IMR-90 (cell line): ENCODE measurements around the gene GBA2. TPM values are rescaled to one million over a fixed set of nuclear protein-coding genes. Genes with fewer than 3 reads are reported as not detected.

Experiments used
- ATAC-seq: fragments of 200-7000 bp; cut with Tn5 transposase; 2 replicates; pipeline ENCODE4 v1.9.1; 2020; ENCODE audit warnings: low read depth, mild to moderate bottlenecking, moderate library complexity
- BruUV-seq: library from RNA; stranded (reverse); fragments of 400-500 nt; replicated peaks from 2 replicates; lab custom pipeline; 2021; lab: Mats Ljungman, UMichigan
- CTCF ChIA-PET: fragments of 300-600 bp; formaldehyde crosslinking; extraction: SDS; loops from one replicate; lab custom pipeline; 2021; ENCODE audit warnings: antibody characterized with exemption; lab: Yijun Ruan, JAX
- POLR2A ChIA-PET: fragments of 300-600 bp; sonication (Branson Sonifier 250); formaldehyde crosslinking; loops from one replicate; lab custom pipeline; 2022; ENCODE audit warnings: antibody characterized with exemption; ENCODE audit not compliant: unreplicated experiment; lab: Charles Lee
- DNase-seq: peaks from one replicate; pipeline ENCODE4 v3.0.0; 2013
- H2AFZ ChIP-seq: replicated peaks from 2 replicates; pipeline ENCODE3; 2013; ENCODE audit warnings: low read length, mild to moderate bottlenecking; ENCODE audit not compliant: poor library complexity
- H2AK5ac ChIP-seq: 2 replicates; pipeline ENCODE4 v1.6.1; 2013; ENCODE audit warnings: low read depth, low read length, inconsistent platforms
- H2AK9ac ChIP-seq: replicated peaks from 2 replicates; pipeline ENCODE3; 2013; ENCODE audit warnings: mild to moderate bottlenecking, low read depth, low read length, moderate library complexity; ENCODE audit not compliant: poor library complexity
- H2BK120ac ChIP-seq: 2 replicates; pipeline ENCODE4 v1.6.1; 2013; ENCODE audit warnings: low read depth, low read length, inconsistent platforms
- H2BK15ac ChIP-seq: 3 replicates; pipeline ENCODE4 v1.6.1; 2013; ENCODE audit warnings: low read depth, low read length, inconsistent platforms
- H2BK20ac ChIP-seq: 2 replicates; pipeline ENCODE4 v1.6.1; 2013; ENCODE audit warnings: low read depth, mild to moderate bottlenecking, inconsistent platforms, low read length, moderate library complexity
- H2BK5ac ChIP-seq: 2 replicates; pipeline ENCODE4 v1.6.1; 2013; ENCODE audit warnings: mild to moderate bottlenecking, low read depth, low read length, inconsistent platforms; ENCODE audit not compliant: poor library complexity, severe bottlenecking
- H3K14ac ChIP-seq: replicated peaks from 2 replicates; pipeline ENCODE4 v1.6.1; 2013; ENCODE audit warnings: low read depth, low read length, inconsistent platforms
- H3K18ac ChIP-seq: 2 replicates; pipeline ENCODE4 v1.6.1; 2013; ENCODE audit warnings: low read depth, low read length, control low read depth
- H3K23ac ChIP-seq: 2 replicates; pipeline ENCODE4 v1.6.1; 2013; ENCODE audit warnings: low read depth, low read length, inconsistent platforms
- H3K27ac ChIP-seq: 2 replicates; pipeline ENCODE4 v1.5.1; 2013; ENCODE audit warnings: mild to moderate bottlenecking, control low read depth, low read length; ENCODE audit not compliant: insufficient read depth
- H3K27me3 ChIP-seq: 2 replicates; pipeline ENCODE4 v1.6.1; 2013; ENCODE audit warnings: low read length; ENCODE audit not compliant: control insufficient read depth, insufficient read depth
- H3K36me3 ChIP-seq: 2 replicates; pipeline ENCODE4 v1.6.1; 2013; ENCODE audit warnings: low read length, mixed read lengths; ENCODE audit not compliant: control insufficient read depth, insufficient read depth
- H3K4ac ChIP-seq: 2 replicates; pipeline ENCODE4 v1.6.1; 2013; ENCODE audit warnings: low read depth, low read length, inconsistent platforms
- H3K4me1 ChIP-seq: 2 replicates; pipeline ENCODE4 v1.6.1; 2013; ENCODE audit warnings: low read length, mixed read lengths; ENCODE audit not compliant: control insufficient read depth, insufficient read depth
- H3K4me2 ChIP-seq: 2 replicates; pipeline ENCODE4 v1.6.1; 2013; ENCODE audit warnings: low read depth, mild to moderate bottlenecking, control low read depth, low read length, moderate library complexity
- H3K4me3 ChIP-seq: 2 replicates; pipeline ENCODE4 v1.5.1; 2013; ENCODE audit warnings: low read depth, mild to moderate bottlenecking, control low read depth, low read length, moderate library complexity; ENCODE audit not compliant: insufficient read depth
- H3K56ac ChIP-seq: 2 replicates; pipeline ENCODE4 v1.6.1; 2013; ENCODE audit warnings: low read length, inconsistent platforms; ENCODE audit not compliant: insufficient read depth; ENCODE audit errors: extremely low read depth
- H3K79me1 ChIP-seq, 2 experiments: 2 replicates each; pipeline ENCODE4 v1.6.1; 2013; ENCODE audit warnings: low read length in 2 of 2, inconsistent platforms in 1 of 2, low read depth in 1 of 2
- H3K9ac ChIP-seq: 2 replicates; pipeline ENCODE4 v1.6.1; 2013; ENCODE audit warnings: low read depth, low read length, control low read depth
- H3K9me1 ChIP-seq: 2 replicates; pipeline ENCODE4 v1.6.1; 2013; ENCODE audit warnings: low read length, inconsistent platforms; ENCODE audit not compliant: insufficient read depth
- H3K9me3 ChIP-seq: 2 replicates; pipeline ENCODE4 v1.6.1; 2013; ENCODE audit warnings: low read length; ENCODE audit not compliant: control insufficient read depth, insufficient read depth
- H4K20me1 ChIP-seq: 2 replicates; pipeline ENCODE4 v1.6.1; 2013; ENCODE audit warnings: low read length, inconsistent platforms; ENCODE audit not compliant: insufficient read depth
- H4K5ac ChIP-seq: 2 replicates; pipeline ENCODE4 v1.6.1; 2013; ENCODE audit warnings: mild to moderate bottlenecking, low read depth, low read length, control low read depth
- H4K8ac ChIP-seq, 2 experiments: 2 replicates each; pipeline ENCODE4 v1.6.1; 2013; ENCODE audit warnings: low read depth in 2 of 2, low read length in 2 of 2, control low read depth in 1 of 2, inconsistent platforms in 1 of 2
- H4K91ac ChIP-seq: 2 replicates; pipeline ENCODE4 v1.6.1; 2013; ENCODE audit warnings: low read depth, low read length, inconsistent platforms; ENCODE audit not compliant: insufficient read depth
- BHLHE40 ChIP-seq: fragments of 150-350 bp; IDR thresholded peaks from 2 replicates; pipeline ENCODE4 v1.6.1; 2016; ENCODE audit warnings: mild to moderate bottlenecking, low read depth, low read length
- CEBPB ChIP-seq: IDR thresholded peaks from 2 replicates; pipeline ENCODE4 v1.6.1; 2012; ENCODE audit warnings: low read depth, low read length, improper control_type of control experiment
- CHD1 ChIP-seq: IDR thresholded peaks from 2 replicates; pipeline ENCODE4 v1.6.1; 2012; ENCODE audit warnings: low read depth, low read length, improper control_type of control experiment
- CTCF ChIP-seq: conservative IDR thresholded peaks from 2 replicates; pipeline ENCODE4 v1.5.1; 2012; ENCODE audit warnings: mild to moderate bottlenecking, low read depth, low read length, improper control_type of control experiment
- FOS ChIP-seq: fragments of 150-350 bp; IDR thresholded peaks from 2 replicates; pipeline ENCODE4 v1.6.1; 2016; ENCODE audit warnings: low read depth, low read length
- MAFK ChIP-seq: IDR thresholded peaks from 2 replicates; pipeline ENCODE4 v1.6.1; 2012; ENCODE audit warnings: low read depth, low read length, improper control_type of control experiment
- MAZ ChIP-seq: IDR thresholded peaks from 2 replicates; pipeline ENCODE4 v1.6.1; 2012; ENCODE audit warnings: low read depth, mild to moderate bottlenecking, low read length, improper control_type of control experiment, moderate library complexity, borderline replicate concordance
- MXI1 ChIP-seq: IDR thresholded peaks from 2 replicates; pipeline ENCODE4 v1.6.1; 2012; ENCODE audit warnings: low read depth, mild to moderate bottlenecking, low read length, moderate library complexity, borderline replicate concordance
- NFE2L2 ChIP-seq: fragments of 150-350 bp; IDR thresholded peaks from 2 replicates; pipeline ENCODE4 v1.6.1; 2016; ENCODE audit warnings: low read depth, mild to moderate bottlenecking, low read length
- POLR2A ChIP-seq: IDR thresholded peaks from 2 replicates; pipeline ENCODE4 v1.6.1; 2012; ENCODE audit warnings: mild to moderate bottlenecking, low read depth, low read length
- RAD21 ChIP-seq: IDR thresholded peaks from 2 replicates; pipeline ENCODE4 v1.6.1; 2012; ENCODE audit warnings: low read length, improper control_type of control experiment
- RCOR1 ChIP-seq: IDR thresholded peaks from 2 replicates; pipeline ENCODE4 v1.6.1; 2012; ENCODE audit warnings: mild to moderate bottlenecking, low read length, improper control_type of control experiment; ENCODE audit not compliant: insufficient replicate concordance
- RFX5 ChIP-seq: IDR thresholded peaks from 2 replicates; pipeline ENCODE4 v1.8.0; 2012; ENCODE audit warnings: low read depth, mild to moderate bottlenecking, low read length, moderate library complexity
- SMC3 ChIP-seq: fragments of 150-350 bp; IDR thresholded peaks from 2 replicates; pipeline ENCODE4 v1.6.1; 2016; ENCODE audit warnings: low read depth, mild to moderate bottlenecking, antibody characterized with exemption, low read length, moderate library complexity
- WGBS, 2 experiments: methylation state at CpG; one replicate each; pipeline versions ENCODE4 v1.1.5 to v1.1.7; 2013; ENCODE audit warnings: missing lambda C conversion rate in 2 of 2; ENCODE audit not compliant: insufficient read length in 1 of 2; ENCODE audit errors: extremely low coverage in 2 of 2; 5-methylcytosine and 5-hydroxymethylcytosine counted together
- dilution Hi-C: fragments of 300-500 bp; cut with HindIII; formaldehyde crosslinking; loops from one replicate; pipeline ENCODE4 v1.14.3; 2018; ENCODE audit warnings: low sequenced_read_pairs; ENCODE audit not compliant: unreplicated experiment
- in situ Hi-C: fragments of 300-500 bp; cut with MboI; formaldehyde crosslinking; loops from 3 replicates; pipeline ENCODE4 v1.14.3; 2019; ENCODE audit warnings: low sequenced_read_pairs, inconsistent platforms, mixed read lengths
- intact Hi-C: fragments of 100-400 bp; cut with micrococcal nuclease; formaldehyde crosslinking; loops from 2 replicates; pipeline ENCODE4 v1.10.0; 2022
- polyA plus RNA-seq, 3 experiments: library from polyadenylated mRNA; depleted of rRNA; stranded (reverse); fragments of >200 nt; gene quantifications; 2 replicates each; pipeline ENCODE4 v1.2.3, GENCODE V29; 2012; ENCODE audit warnings: low replicate concordance in 1 of 3
- total RNA-seq: library from RNA; depleted of rRNA; stranded (reverse); fragments of >200 nt; gene quantifications from 2 replicates; pipeline ENCODE4 v1.2.3, GENCODE V29; 2012
- TF ChIP-seq, protein P1 (sequence below): fragments of 150-350 bp; IDR thresholded peaks from 2 replicates; pipeline ENCODE4 v1.6.1; 2017; ENCODE audit warnings: mild to moderate bottlenecking, antibody characterized with exemption, low read length, low read depth
- TF ChIP-seq, protein P2 (sequence below): fragments of 150-350 bp; IDR thresholded peaks from 2 replicates; pipeline ENCODE4 v1.6.1; 2016; ENCODE audit warnings: low read depth, mild to moderate bottlenecking, low read length, moderate library complexity, borderline replicate concordance

Gene GBA2
- total and polyA plus RNA-seq, 2 of the 4 experiments (the other 2 are of a cell fraction): 18.1 to 38.2 TPM

GRCh38 chr9:35700031-35700430 is 49.0 kb downstream of the GBA2 start:
- no peaks in the 10 kb centered on the region for H3K27me3 ChIP-seq
- H2AFZ ChIP-seq: no peak overlapping the region
- POLR2A ChIA-PET: no interaction called here
- no peak overlapping the region for H4K91ac ChIP-seq
- no peak overlapping the region for H3K4me2 ChIP-seq
- peaks cover 32 to 70% of the 10 kb centered on the region in 2 experiments for H3K79me1 ChIP-seq
- H3K4me3 ChIP-seq: no peak overlapping the region
- no peak overlapping the region for H4K5ac ChIP-seq
- no peaks in the 10 kb centered on the region for H3K9me3 ChIP-seq
- H4K20me1 ChIP-seq: peaks cover 31% of the 10 kb centered on the region
- H3K14ac ChIP-seq: no peak overlapping the region
- no peak overlapping the region for H2AK5ac ChIP-seq
- H3K4ac ChIP-seq: no peak overlapping the region
- intact Hi-C loops: no loop called here
- no peak overlapping the region for H3K27ac ChIP-seq
- H2BK15ac ChIP-seq: no peak overlapping the region
- no peak for TF ChIP-seq RCOR1
- no peak for TF ChIP-seq MAZ
- no peak for TF ChIP-seq BHLHE40
- no peak for TF ChIP-seq FOS
- no peak for TF ChIP-seq RAD21
- TF ChIP-seq CTCF: no peak
- TF ChIP-seq, protein P1, sequence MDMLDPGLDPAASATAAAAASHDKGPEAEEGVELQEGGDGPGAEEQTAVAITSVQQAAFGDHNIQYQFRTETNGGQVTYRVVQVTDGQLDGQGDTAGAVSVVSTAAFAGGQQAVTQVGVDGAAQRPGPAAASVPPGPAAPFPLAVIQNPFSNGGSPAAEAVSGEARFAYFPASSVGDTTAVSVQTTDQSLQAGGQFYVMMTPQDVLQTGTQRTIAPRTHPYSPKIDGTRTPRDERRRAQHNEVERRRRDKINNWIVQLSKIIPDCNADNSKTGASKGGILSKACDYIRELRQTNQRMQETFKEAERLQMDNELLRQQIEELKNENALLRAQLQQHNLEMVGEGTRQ: no peak
- no peak for TF ChIP-seq MAFK
- TF ChIP-seq SMC3: no peak
- TF ChIP-seq, protein P2, sequence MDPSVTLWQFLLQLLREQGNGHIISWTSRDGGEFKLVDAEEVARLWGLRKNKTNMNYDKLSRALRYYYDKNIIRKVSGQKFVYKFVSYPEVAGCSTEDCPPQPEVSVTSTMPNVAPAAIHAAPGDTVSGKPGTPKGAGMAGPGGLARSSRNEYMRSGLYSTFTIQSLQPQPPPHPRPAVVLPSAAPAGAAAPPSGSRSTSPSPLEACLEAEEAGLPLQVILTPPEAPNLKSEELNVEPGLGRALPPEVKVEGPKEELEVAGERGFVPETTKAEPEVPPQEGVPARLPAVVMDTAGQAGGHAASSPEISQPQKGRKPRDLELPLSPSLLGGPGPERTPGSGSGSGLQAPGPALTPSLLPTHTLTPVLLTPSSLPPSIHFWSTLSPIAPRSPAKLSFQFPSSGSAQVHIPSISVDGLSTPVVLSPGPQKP: no peak
- no peak for TF ChIP-seq CEBPB
- TF ChIP-seq CHD1: no peak
- TF ChIP-seq MXI1: no peak
- TF ChIP-seq POLR2A: no peak
- no peak for TF ChIP-seq RFX5
- no peak for TF ChIP-seq NFE2L2
- H3K23ac ChIP-seq: no peak overlapping the region
- peaks cover 16% of the 10 kb centered on the region for H3K9me1 ChIP-seq
- H3K56ac ChIP-seq: no peak overlapping the region
- no peak overlapping the region for H3K18ac ChIP-seq
- dilution Hi-C loops: no loop called here
- DNase-seq: no peak
- 84% methylated on average over 3 of the region's 11 CpGs; no CpG with 5 or more reads in 1 of the 2 experiments for WGBS, 2 experiments
- no peak overlapping the region for H2BK20ac ChIP-seq
- H2BK120ac ChIP-seq: no peak overlapping the region
- no peak overlapping the region for H4K8ac ChIP-seq
- no peak overlapping the region for H2BK5ac ChIP-seq
- H3K36me3 ChIP-seq: peaks cover 87% of the 10 kb centered on the region
- CTCF ChIA-PET: no interaction called here
- H2AK9ac ChIP-seq: no peak overlapping the region
- in situ Hi-C loops: no loop called here
- ATAC-seq: no peak
- BruUV-seq: no TSS peak
- H3K9ac ChIP-seq: no peak overlapping the region
- H3K4me1 ChIP-seq: peaks cover 5% of the 10 kb centered on the region; the same call in 1 of the 2 replicates
